HG03442 (cell line): ENCODE results near the gene FBXW8.

Experiments used
- ATAC-seq: cut with Tn5 transposase; IDR thresholded peaks from one replicate; pipeline ENCODE4 v1.9.1; 2021; ENCODE audit warnings: mild to moderate bottlenecking, moderate library complexity; ENCODE audit not compliant: unreplicated experiment

Gene FBXW8

GRCh38 chr12:116954710-116955381 is 44.1 kb downstream of the FBXW8 start:
- no peak for ATAC-seq

- no peak for ATAC-seq
Observed at GRCh38 chr12:116955382-116956021, 44.8 kb downstream of the FBXW8 start.

GRCh38 chr12:116958402-116959197 is 47.9 kb downstream of the FBXW8 start:
- no peak for ATAC-seq

- no peak for ATAC-seq
Observed at GRCh38 chr12:116959198-116959460, 48.4 kb downstream of the FBXW8 start.

- ATAC-seq: peak; percentile 99
Observed at GRCh38 chr12:116959845-116960514, 49.2 kb downstream of the FBXW8 start.

- no peak for ATAC-seq
Observed at GRCh38 chr12:116962197-116962596, 51.4 kb downstream of the FBXW8 start.

GRCh38 chr12:116962783-116963356 is 52.1 kb downstream of the FBXW8 start:
- ATAC-seq: no peak

GRCh38 chr12:116964054-116965050 is 53.6 kb downstream of the FBXW8 start:
- no peak for ATAC-seq

- ATAC-seq: no peak
Observed at GRCh38 chr12:116968986-116969385, 58.2 kb downstream of the FBXW8 start.

- ATAC-seq: no peak
Observed at GRCh38 chr12:116969615-116970585, 59.1 kb downstream of the FBXW8 start.

GRCh38 chr12:116971222-116971621 is 60.5 kb downstream of the FBXW8 start:
- ATAC-seq: no peak

GRCh38 chr12:116975779-116976393 is 65.1 kb downstream of the FBXW8 start:
- no peak for ATAC-seq

- ATAC-seq: no peak
Observed at GRCh38 chr12:116977465-116978380, 67.0 kb downstream of the FBXW8 start.

- no peak for ATAC-seq
Observed at GRCh38 chr12:116978791-116979508, 68.2 kb downstream of the FBXW8 start.

- no peak for ATAC-seq
Observed at GRCh38 chr12:116980083-116980482, 69.3 kb downstream of the FBXW8 start.

- ATAC-seq: no peak
Observed at GRCh38 chr12:116982791-116983411, 72.2 kb downstream of the FBXW8 start.
